GM12878 (cell line): ENCODE data around the gene GPER1. TPM values are rescaled to one million over a fixed set of nuclear protein-coding genes. Genes with fewer than 3 reads are reported as not detected.

ENCODE experiments used
- CHD2 ChIP-seq: IDR thresholded peaks from 2 replicates; pipeline ENCODE4 v1.6.1; 2011; ENCODE audit warnings: low read depth, low read length, improper control_type of control experiment, borderline replicate concordance
- CREB1 ChIP-seq: IDR thresholded peaks from 2 replicates; pipeline ENCODE4 v1.6.1; 2012; ENCODE audit warnings: low read depth, mild to moderate bottlenecking, inconsistent platforms
- DPF2 ChIP-seq: fragments of 450-650 bp; IDR thresholded peaks from 2 replicates; pipeline ENCODE4 v1.6.1; 2017; ENCODE audit warnings: mild to moderate bottlenecking
- EED ChIP-seq: sonication (generic); IDR thresholded peaks from 2 replicates; pipeline ENCODE4 v1.6.1; 2016; ENCODE audit warnings: antibody characterized with exemption, low read depth
- EP300 ChIP-seq, 2 experiments: fragments of 150-350 bp in 1 of 2; IDR thresholded peaks; 2 replicates each; pipeline ENCODE4 v1.6.1; 2011 to 2012; ENCODE audit warnings: low read depth in 2 of 2, low read length in 2 of 2, borderline replicate concordance in 1 of 2, improper control_type of control experiment in 1 of 2, inconsistent platforms in 1 of 2; ENCODE audit not compliant: control insufficient read depth in 1 of 2
- FOXM1 ChIP-seq: IDR thresholded peaks from 2 replicates; pipeline ENCODE4 v1.6.1; 2012; ENCODE audit warnings: low read depth, mild to moderate bottlenecking, inconsistent platforms, low read length, moderate library complexity
- GATAD2B ChIP-seq: fragments of 450-650 bp; conservative IDR thresholded peaks from 2 replicates; pipeline ENCODE4 v1.6.1; 2017; ENCODE audit warnings: low read depth, mild to moderate bottlenecking, moderate library complexity
- HDAC2 ChIP-seq: fragments of 200-600 bp; sonication (generic); IDR thresholded peaks from 2 replicates; pipeline ENCODE4 v1.6.1; 2017
- IRF4 ChIP-seq: IDR thresholded peaks from 2 replicates; pipeline ENCODE4 v1.6.1; 2011; ENCODE audit warnings: low read depth, low read length
- JUNB ChIP-seq: IDR thresholded peaks from 2 replicates; pipeline ENCODE4 v1.6.1; 2016; ENCODE audit warnings: antibody characterized with exemption, mild to moderate bottlenecking
- MEF2A ChIP-seq: IDR thresholded peaks from 2 replicates; pipeline ENCODE4 v1.6.1; 2011; ENCODE audit warnings: low read depth, mild to moderate bottlenecking, low read length, moderate library complexity; ENCODE audit not compliant: insufficient read depth
- MLLT1 ChIP-seq: fragments of 450-650 bp; IDR thresholded peaks from 2 replicates; pipeline ENCODE4 v1.6.1; 2016; ENCODE audit warnings: mild to moderate bottlenecking
- MXI1 ChIP-seq: fragments of 150-350 bp; IDR thresholded peaks from 2 replicates; pipeline ENCODE4 v1.6.1; 2011; ENCODE audit warnings: low read depth, mild to moderate bottlenecking, inconsistent platforms, low read length, improper control_type of control experiment
- NR2C1 ChIP-seq: fragments of 450-650 bp; IDR thresholded peaks from 2 replicates; pipeline ENCODE4 v1.6.1; 2017; ENCODE audit warnings: antibody characterized with exemption, mild to moderate bottlenecking, moderate library complexity
- NRF1 ChIP-seq: conservative IDR thresholded peaks from 2 replicates; pipeline ENCODE4 v1.6.1; 2011; ENCODE audit warnings: mild to moderate bottlenecking, low read depth, low read length, improper control_type of control experiment
- SPI1 ChIP-seq: IDR thresholded peaks from 2 replicates; pipeline ENCODE4 v1.6.1; 2011; ENCODE audit warnings: low read depth, mild to moderate bottlenecking, low read length, moderate library complexity, borderline replicate concordance; ENCODE audit not compliant: insufficient read depth
- TCF3 ChIP-seq: IDR thresholded peaks from 2 replicates; pipeline ENCODE4 v1.6.1; 2012; ENCODE audit warnings: low read depth, mild to moderate bottlenecking, low read length, borderline replicate concordance; ENCODE audit not compliant: insufficient read depth
- WRNIP1 ChIP-seq: IDR thresholded peaks from 2 replicates; pipeline ENCODE4 v1.6.1; 2011; ENCODE audit warnings: low read depth, low read length, improper control_type of control experiment, borderline replicate concordance
- ZNF384 ChIP-seq: IDR thresholded peaks from 2 replicates; pipeline ENCODE4 v1.6.1; 2012; ENCODE audit warnings: low read depth, mild to moderate bottlenecking, low read length, improper control_type of control experiment, borderline replicate concordance
- polyA plus RNA-seq, 11 experiments: library from polyadenylated mRNA; depleted of rRNA in 4 of 11; unstranded in 6 of 11; stranded (reverse) in 5 of 11; fragments of >200 nt; fragmentation: Nextera tagmentation in 4 of 11; fragmentation: Illumina TruSeq in 1 of 11; extraction: Ambion mirVana in 4 of 11; extraction: Trizol in 1 of 11; gene quantifications; 1 replicate in 1 of 11; 2 replicates in 10 of 11; pipeline versions ENCODE4 v1.2.1 to v1.2.3, GENCODE V29; 2011 to 2016; ENCODE audit warnings: inconsistent platforms in 2 of 11, missing spikeins in 2 of 11, low read depth in 1 of 11
- total RNA-seq, 4 experiments: library from RNA; depleted of rRNA in 3 of 4; stranded (reverse); fragments of >200 nt in 3 of 4; fragmentation: Illumina TruSeq in 1 of 4; extraction: Trizol in 1 of 4; gene quantifications; 2 replicates each; pipeline versions ENCODE4 v1.2.1 to v1.2.3, GENCODE V29; 2013 to 2021
- TF ChIP-seq, protein P1 (sequence below): IDR thresholded peaks from 2 replicates; pipeline ENCODE4 v1.6.1; 2011; ENCODE audit warnings: mild to moderate bottlenecking, low read depth, low read length, moderate library complexity; ENCODE audit not compliant: insufficient replicate concordance
- TF ChIP-seq, protein P2 (sequence below): IDR thresholded peaks from 2 replicates; pipeline ENCODE4 v1.6.1; 2011; ENCODE audit warnings: borderline replicate concordance, low read depth, mild to moderate bottlenecking, moderate library complexity, low read length; ENCODE audit not compliant: insufficient read depth, poor library complexity, severe bottlenecking

The GPER1 gene
- total and polyA plus RNA-seq, 10 of the 15 experiments (the other 5 are each of a cell fraction or from before 2014, with no cell fraction given), result 0.03 to 6.5 (median 2.6) TPM

- no peak; the same call in 1 of the 2 replicates for TF ChIP-seq CREB1
- TF ChIP-seq MXI1, result no peak; the same call in 1 of the 2 replicates
- TF ChIP-seq MEF2A, result 0 out of 2 replicates have a peak, but pooled peaks have one; percentile 37
- TF ChIP-seq EED, result peak; percentile 72; the same call in 1 of the 2 replicates
- peak; percentile 74 for TF ChIP-seq DPF2
- TF ChIP-seq SPI1, result peak; percentile 79
- TF ChIP-seq NRF1, result no peak
- TF ChIP-seq GATAD2B, result peak; percentile 73; the same call in 1 of the 2 replicates
- TF ChIP-seq FOXM1, result 0 out of 2 replicates have a peak, but pooled peaks have one; percentile 41
- TF ChIP-seq CHD2, result peak; percentile 85
- peak; percentile 57 for TF ChIP-seq MLLT1
- TF ChIP-seq JUNB, result no peak
- TF ChIP-seq TCF3, result peak; percentile 57; the same call in 1 of the 2 replicates
- TF ChIP-seq ZNF384, result no peak
- TF ChIP-seq NR2C1, result no peak
- no peak for TF ChIP-seq HDAC2
- TF ChIP-seq, protein P1, sequence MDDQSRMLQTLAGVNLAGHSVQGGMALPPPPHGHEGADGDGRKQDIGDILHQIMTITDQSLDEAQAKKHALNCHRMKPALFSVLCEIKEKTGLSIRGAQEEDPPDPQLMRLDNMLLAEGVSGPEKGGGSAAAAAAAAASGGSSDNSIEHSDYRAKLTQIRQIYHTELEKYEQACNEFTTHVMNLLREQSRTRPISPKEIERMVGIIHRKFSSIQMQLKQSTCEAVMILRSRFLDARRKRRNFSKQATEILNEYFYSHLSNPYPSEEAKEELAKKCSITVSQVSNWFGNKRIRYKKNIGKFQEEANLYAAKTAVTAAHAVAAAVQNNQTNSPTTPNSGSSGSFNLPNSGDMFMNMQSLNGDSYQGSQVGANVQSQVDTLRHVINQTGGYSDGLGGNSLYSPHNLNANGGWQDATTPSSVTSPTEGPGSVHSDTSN, result no peak
- TF ChIP-seq EP300 (IDR thresholded peaks at IDR 0.05; ENCODE audit: borderline replicate concordance in 1 of 2, control insufficient read depth in 1 of 2, low read depth in 2 of 2, low read length in 2 of 2), result peak; percentile 98; a peak in 3 of 4 replicates
- TF ChIP-seq, protein P2, sequence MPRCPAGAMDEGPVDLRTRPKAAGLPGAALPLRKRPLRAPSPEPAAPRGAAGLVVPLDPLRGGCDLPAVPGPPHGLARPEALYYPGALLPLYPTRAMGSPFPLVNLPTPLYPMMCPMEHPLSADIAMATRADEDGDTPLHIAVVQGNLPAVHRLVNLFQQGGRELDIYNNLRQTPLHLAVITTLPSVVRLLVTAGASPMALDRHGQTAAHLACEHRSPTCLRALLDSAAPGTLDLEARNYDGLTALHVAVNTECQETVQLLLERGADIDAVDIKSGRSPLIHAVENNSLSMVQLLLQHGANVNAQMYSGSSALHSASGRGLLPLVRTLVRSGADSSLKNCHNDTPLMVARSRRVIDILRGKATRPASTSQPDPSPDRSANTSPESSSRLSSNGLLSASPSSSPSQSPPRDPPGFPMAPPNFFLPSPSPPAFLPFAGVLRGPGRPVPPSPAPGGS, result peak; percentile 37
- TF ChIP-seq IRF4, result peak; percentile 66; the same call in 1 of the 2 replicates
- 0 out of 2 replicates have a peak, but pooled peaks have one; percentile 48 for TF ChIP-seq WRNIP1
These were observed 25.3 kb upstream of the GPER1 start (continued) for GRCh38 chr7:1062296-1063294.
